HG03045 (cell line): ENCODE results near the gene CLIC2.
A peak's percentile ranks its signal among the peaks of the same experiment; 100 is the strongest.
"Not testable (repeated sequence)": the region's sequence is repeated elsewhere in the genome, so short reads cannot be mapped to it uniquely, and the experiment has no call there.

ENCODE experiments used
- ATAC-seq: cut with Tn5 transposase; IDR thresholded peaks from one replicate; pipeline ENCODE4 v1.9.1; 2021; ENCODE audit warnings: mild to moderate bottlenecking, moderate library complexity; ENCODE audit not compliant: unreplicated experiment

Gene CLIC2

GRCh38 chrX:155334486-155335336 is at the start of gene CLIC2:
Gene CLIC2, minus strand, starts transcription at chrX:155334614. Its CDS starts 187 bp downstream, at chrX:155334427.
- ATAC-seq = peak; percentile 59

DNA sequence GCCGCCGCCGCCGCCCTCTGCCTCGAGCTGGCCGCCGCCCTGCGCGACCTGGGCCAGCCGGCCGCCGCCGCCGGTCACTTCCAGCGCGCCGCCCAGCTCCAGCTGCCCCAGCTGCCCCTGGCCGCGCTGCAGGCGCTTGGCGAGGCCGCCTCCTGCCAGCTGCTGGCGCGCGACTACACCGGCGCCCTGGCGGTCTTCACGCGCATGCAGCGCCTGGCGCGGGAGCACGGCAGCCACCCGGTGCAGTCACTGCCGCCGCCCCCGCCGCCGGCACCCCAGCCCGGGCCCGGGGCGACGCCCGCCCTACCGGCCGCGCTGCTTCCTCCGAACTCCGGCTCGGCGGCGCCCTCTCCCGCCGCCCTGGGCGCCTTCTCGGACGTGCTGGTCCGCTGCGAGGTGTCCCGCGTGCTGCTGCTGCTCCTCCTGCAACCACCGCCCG is 48.1 kb upstream of the CLIC2 start:
- peak; percentile 35 for ATAC-seq

DNA sequence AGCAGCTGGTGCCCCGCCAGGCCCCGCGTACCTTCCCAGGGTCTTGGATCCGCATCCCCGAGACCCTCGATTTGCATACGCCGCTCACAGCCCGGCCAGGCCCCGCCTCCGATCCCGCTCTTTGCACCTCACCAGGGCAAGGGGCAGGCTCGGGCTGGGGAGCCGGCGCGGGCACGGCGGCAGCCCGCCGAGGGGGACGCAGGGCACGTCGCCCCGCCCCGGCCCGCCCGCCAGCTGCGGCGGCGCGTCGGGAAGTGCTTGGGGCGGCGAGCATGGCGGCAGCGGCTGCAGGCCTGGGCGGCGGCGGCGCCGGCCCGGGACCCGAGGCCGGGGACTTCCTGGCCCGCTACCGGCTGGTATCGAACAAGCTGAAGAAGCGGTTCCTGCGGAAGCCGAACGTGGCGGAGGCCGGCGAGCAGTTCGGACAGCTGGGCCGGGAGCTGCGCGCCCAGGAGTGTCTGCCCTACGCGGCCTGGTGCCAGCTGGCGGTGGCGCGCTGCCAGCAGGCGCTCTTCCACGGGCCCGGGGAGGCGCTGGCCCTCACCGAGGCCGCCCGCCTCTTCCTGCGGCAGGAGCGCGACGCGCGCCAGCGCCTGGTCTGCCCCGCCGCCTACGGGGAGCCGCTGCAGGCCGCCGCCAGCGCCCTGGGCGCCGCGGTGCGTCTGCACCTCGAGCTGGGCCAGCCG is 47.6 kb upstream of the CLIC2 start, which contains the start of gene F8A2:
Gene F8A2 (plus strand): TSS at position 253 of the 686 bp plus-strand sequence. CDS start 20 bp downstream, at position 273.
- peak; percentile 93 for ATAC-seq

GRCh38 chrX:155379802-155380201 is 45.4 kb upstream of the CLIC2 start:
- not testable (repeated sequence) for ATAC-seq

DNA sequence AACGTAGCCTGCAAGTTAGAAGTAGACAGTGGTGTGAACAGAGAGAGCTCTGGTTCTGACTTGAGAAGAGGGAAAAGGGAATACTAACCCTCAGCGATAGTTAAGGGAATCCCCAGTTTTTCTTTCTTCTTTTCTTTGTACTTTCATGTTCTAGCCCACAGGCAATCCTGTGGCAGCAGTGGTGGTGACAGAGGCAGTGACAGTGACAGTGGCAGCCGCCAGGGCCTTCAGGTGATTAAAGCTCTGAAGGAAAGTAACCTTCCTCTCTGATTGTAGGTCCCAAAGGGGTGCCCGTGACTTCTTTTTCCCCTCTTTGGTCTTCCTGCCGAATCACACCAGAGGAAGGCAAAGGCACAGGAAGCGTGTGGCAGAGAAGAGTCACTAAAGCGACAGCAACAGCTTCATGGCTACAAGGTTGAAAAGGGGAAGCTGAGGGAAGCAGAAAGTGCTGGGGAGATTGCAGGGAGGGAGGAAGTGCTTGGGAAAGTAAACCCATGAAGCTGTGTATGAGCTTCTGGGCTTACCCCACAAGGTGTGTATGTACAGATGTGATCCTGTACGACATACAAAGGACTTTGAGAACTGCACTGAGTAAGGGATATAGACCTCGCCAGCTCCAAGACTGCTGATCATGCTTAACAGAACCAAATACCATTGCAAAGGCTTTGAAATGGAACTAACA is 39.5 kb upstream of the CLIC2 start:
- ATAC-seq = not testable (repeated sequence)

- not testable (repeated sequence) for ATAC-seq
These were observed 29.3 kb upstream of the CLIC2 start for GRCh38 chrX:155363712-155364111.

GRCh38 chrX:155349448-155349847 is 15.0 kb upstream of the CLIC2 start:
- not testable (repeated sequence) for ATAC-seq

GRCh38 chrX:155345689-155346088 is 11.3 kb upstream of the CLIC2 start:
- ATAC-seq = not testable (repeated sequence)

DNA sequence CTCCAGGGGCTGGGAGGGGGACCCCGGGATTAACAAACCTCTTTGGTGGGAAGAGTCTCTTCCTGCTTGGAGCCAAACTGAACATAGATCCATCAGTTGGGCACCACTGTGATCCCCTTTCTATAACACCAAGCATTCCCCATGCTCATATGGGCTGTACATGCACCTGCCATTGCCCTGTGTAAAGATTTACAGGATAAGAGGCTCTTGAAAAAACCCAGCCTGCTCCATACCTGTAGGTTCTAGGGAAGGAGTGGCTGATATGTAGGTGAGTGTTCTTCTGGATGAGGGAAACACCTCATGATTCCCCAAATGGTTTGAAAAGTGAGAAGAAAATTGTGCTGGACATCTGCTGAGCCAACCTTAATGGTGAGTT is 911 bp upstream of the CLIC2 start:
- not testable (repeated sequence) for ATAC-seq

- ATAC-seq = no peak
These were observed 792 bp downstream of the CLIC2 start for GRCh38 chrX:155333544-155334100.

DNA sequence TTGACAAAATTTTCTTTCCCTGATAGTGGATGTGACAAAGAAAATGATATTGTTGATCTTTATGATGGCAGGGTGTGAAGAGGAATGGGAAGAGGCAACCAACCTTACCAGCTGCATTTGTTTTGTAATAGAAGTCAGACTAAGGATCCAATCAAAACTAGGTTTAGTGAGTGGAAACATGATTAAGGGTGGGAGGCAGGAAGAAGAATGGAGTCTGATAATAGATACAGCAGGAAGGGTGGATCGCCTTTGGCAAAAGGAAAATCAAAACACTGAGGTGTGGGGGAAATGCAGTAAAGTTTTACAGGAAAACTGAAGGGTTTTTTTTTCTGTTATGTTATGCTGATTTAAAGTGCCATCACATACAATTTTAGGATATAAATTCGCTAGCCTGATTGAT is 3.4 kb downstream of the CLIC2 start:
- ATAC-seq = no peak

DNA sequence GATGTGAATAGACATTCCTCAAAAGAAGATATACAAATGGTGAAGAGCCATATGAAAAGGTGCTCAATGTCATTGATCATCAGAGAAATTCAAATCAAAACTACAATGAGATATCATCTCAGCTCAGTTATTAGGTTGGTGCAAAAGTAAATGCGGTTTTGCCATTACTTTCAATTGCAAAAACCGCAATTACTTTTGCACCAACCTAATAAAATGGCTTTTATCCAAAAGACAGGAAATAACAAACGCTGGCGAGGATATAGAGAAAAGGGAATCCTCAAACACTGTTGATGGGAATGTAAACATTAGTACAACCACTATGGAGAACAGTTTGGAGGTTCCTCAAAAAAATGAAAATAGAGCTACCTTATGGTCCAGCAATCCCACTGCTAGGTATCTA is 5.1 kb downstream of the CLIC2 start:
- no peak for ATAC-seq

- no peak for ATAC-seq
These were observed 7.8 kb downstream of the CLIC2 start for GRCh38 chrX:155326610-155327009.

DNA sequence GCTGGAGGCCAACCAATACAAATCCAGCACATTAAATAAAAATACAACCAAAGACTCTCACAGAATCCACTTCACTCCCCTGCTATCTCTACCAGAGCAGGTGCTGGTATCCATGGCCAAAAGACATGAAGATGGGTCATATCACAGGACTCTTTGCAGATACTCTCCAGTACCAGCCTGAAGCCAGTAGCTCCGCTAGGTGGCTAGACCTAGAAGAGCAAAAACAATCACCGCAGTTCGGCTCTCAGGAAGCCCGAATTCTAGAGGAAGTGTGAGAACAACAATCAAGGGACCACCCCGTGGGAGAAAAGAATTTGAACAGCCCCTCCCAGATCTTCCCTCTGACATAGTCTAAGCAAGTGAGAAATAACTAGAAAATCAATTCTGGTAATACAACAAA is 20.2 kb downstream of the CLIC2 start:
- ATAC-seq = no peak

GRCh38 chrX:155313766-155314165 is 20.6 kb downstream of the CLIC2 start:
- ATAC-seq = no peak

DNA sequence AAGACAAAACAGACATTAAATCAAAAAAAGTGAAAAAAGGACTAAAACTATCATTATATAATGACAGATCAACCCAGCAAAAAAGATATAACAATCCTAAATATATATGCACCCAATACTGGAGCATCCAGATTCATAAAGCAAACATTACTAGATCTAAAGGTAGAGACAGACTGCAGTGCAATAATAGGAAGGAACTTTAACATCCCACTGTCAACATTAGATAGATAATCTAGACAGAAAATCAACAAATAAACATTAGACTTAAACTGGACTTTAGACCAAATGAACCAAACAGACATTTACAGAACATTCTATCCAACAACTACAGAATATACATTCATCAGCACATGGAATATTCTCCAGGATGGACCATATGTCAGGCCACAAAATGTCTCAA is 40.6 kb downstream of the CLIC2 start:
- no peak for ATAC-seq

DNA sequence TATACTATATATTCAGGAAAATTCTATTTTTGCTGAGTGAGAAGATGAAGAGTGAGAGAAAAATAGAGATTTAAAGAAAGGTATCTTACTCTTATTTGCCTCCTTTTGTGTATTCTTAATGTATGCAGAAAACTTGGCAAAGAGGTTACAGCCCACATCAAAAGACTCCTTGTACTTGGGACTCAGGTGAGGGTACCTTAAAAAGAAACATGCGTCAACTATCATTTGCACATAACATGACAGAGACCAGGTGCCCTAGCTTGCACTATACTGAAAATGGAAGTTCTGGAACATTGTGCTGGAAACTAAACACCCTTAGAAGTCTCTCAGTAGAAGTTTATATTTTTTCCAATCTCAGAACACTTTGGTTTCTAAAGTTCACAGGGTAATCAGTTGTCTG is 54.5 kb downstream of the CLIC2 start:
- ATAC-seq = no peak

DNA sequence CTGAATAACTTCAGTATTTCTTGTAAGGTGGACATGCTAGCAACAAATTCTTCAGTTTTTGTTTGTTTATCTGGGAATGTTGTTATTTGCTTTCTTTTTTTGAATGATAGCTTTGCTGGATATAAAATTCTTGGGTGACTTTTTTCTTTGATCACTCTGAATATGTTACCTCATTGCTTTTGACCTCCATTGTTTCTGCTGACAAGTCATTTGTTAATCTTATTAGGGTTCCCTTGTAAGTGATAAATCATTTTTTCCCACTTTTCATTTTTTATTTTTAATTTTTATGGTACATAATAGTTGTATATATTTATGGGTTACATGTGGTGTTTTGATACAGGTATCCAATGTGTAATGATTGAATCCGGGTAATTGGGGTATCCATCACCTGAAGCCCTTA is 63.4 kb downstream of the CLIC2 start:
- no peak for ATAC-seq

- not testable (repeated sequence) for ATAC-seq
These were observed 66.4 kb downstream of the CLIC2 start for GRCh38 chrX:155267995-155268394.

DNA sequence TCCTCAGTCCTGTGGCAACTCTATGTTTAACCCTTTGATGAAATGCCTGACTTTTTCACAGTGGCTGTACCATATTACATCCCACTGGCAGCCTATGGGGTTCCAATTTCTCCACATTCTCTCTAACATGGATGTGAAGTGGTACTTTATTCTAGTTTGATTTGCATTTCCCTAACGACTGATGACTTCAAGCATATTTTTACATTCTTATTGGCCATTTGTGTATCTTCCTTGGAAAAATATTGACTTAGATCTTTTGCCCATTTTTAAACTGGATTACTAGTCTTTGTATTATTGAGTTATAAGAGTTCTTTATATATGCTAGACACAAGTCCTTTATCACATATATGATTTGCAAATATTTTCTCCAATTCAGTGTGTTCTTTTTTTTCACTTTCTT is 68.0 kb downstream of the CLIC2 start:
- no peak for ATAC-seq
